ENCODE data around the gene USP49.

DNA sequence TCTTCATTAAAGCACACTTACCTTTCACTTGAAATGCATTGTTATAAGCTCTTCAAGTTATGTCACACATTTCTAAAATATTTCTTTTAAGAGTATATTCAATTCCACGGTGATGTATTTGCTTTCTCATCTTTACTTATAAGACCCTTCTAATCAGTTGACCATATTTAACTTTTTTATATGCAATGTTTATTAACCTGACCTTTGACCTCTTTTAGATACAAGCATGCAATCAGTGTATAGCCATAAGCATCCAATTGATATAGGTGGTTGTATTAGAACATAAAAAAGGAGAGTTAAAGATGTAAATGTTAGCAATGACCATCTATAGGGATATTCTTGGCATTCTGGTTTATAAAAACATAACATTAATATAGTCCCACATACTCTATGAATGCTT, 9.2 kb downstream of the USP49 start:
- TF ChIP-seq, protein P1, sequence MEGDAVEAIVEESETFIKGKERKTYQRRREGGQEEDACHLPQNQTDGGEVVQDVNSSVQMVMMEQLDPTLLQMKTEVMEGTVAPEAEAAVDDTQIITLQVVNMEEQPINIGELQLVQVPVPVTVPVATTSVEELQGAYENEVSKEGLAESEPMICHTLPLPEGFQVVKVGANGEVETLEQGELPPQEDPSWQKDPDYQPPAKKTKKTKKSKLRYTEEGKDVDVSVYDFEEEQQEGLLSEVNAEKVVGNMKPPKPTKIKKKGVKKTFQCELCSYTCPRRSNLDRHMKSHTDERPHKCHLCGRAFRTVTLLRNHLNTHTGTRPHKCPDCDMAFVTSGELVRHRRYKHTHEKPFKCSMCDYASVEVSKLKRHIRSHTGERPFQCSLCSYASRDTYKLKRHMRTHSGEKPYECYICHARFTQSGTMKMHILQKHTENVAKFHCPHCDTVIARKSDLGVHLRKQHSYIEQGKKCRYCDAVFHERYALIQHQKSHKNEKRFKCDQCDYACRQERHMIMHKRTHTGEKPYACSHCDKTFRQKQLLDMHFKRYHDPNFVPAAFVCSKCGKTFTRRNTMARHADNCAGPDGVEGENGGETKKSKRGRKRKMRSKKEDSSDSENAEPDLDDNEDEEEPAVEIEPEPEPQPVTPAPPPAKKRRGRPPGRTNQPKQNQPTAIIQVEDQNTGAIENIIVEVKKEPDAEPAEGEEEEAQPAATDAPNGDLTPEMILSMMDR (conservative IDR thresholded peaks at IDR 0.05; ENCODE audit: low read depth, low read length): no peak
- TF ChIP-seq SMC3 (IDR thresholded peaks at IDR 0.05; ENCODE audit: low read depth, low read length): no peak
- TF ChIP-seq NFE2L2 (IDR thresholded peaks at IDR 0.05; ENCODE audit: low read depth, low read length): no peak
- TF ChIP-seq POLR2A (IDR thresholded peaks at IDR 0.05; ENCODE audit: low read depth, low read length): no peak

Data from IMR-90 (cell line).